HG02852 (cell line): ENCODE results near the gene PACS2.

ENCODE experiments used
- ATAC-seq: cut with Tn5 transposase; IDR thresholded peaks from one replicate; pipeline ENCODE4 v1.9.1; 2021; ENCODE audit warnings: mild to moderate bottlenecking, moderate library complexity; ENCODE audit not compliant: unreplicated experiment

The PACS2 gene

DNA sequence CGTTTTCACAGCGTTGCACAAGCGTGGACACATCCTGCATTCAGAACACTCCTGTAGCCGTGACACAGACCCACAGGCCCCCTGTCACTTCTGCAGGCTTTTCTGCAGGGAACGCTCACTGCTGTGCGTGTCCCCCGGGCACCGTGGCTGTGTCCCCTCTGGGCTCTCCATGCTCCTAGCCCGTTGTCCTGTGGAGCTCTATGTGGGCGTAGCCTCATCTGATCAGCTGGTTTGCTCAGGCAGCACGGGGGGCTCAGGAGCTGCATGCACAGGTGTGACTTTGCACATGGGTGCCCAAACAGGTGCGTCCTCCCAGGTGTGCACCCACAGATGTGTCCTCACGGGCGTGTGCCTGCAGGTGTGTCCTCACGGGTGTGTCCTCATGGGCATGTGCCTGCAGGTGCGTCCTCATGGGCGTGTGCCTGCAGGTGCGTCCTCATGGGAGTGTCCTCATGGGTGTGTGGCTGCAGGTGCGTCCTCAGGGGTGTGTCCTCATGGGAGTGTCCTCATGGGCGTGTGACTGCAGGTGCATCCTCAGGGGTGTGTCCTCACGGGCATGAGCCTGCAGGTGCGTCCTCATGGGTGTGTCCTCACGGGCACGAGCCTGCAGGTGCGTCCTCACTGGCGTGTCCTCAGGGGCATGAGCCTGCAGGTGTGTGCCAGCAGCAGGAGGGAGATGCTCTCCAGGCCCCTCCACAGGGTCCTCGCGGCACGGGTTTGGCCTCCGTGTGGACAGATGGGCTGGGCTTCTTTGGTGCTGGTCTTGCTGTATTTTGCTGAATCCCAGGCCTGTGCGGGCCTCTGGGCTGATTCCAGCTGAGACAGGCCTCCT, 122.6 kb downstream of the PACS2 start:
- ATAC-seq: no peak

DNA sequence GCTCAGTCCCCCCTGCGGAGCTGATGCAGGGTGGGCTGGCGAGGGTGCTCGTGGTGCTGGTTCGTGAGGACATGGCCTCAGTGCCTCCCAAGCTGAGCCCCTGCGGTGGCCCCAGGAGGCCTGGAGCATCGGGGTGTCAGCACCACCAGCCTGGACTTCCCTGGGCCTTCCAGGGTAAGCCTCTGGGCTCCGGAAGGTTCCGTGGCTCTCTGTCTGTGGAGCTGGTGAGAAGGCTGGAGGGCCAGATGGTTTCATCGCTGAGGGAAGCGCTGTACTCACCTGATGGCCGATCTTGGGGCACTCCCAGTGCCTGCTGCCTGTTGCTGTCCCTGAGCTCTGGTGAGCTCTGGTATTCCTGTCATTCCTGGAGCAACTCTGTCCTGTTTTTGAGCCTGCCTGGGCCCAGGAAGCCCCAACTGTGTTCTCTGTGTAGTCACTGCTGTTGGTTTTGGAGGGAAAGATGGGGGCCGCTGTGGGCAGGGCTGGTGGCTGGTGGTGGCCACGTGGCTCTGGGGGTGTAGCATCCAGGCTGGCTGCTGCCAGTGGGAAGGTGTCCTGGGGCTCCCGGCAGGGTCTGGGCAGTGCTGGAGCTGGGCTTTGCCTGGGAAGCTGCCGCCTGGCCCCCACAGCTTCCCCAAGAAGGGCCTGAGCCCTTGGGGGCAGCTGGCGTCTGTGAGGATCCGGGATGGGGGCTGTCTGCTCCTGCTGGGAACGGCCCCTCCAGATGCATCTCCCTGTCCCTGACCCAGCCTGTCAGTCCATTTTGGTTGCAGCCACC, 123.4 kb downstream of the PACS2 start:
- no peak for ATAC-seq

DNA sequence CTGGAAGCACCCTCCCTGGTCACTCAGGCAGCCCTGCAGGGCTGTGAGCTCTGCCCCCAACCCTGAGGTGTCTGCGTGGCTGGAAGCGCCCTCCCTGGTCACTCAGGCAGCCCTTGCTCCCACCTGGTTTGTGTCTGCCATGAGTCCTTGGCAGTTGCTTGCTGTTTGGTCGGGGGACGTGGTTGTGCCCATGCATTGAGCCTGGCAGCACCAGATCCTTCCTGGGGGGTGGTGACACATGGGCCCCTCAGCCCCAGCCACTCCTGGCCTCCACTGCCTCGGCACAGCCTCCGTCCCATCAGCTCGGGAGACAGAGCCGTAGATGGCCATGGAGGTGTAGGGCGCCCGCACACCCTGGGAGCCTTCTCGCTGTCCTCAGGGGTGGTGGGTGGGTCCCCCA, 124.6 kb downstream of the PACS2 start:
- no peak for ATAC-seq

DNA sequence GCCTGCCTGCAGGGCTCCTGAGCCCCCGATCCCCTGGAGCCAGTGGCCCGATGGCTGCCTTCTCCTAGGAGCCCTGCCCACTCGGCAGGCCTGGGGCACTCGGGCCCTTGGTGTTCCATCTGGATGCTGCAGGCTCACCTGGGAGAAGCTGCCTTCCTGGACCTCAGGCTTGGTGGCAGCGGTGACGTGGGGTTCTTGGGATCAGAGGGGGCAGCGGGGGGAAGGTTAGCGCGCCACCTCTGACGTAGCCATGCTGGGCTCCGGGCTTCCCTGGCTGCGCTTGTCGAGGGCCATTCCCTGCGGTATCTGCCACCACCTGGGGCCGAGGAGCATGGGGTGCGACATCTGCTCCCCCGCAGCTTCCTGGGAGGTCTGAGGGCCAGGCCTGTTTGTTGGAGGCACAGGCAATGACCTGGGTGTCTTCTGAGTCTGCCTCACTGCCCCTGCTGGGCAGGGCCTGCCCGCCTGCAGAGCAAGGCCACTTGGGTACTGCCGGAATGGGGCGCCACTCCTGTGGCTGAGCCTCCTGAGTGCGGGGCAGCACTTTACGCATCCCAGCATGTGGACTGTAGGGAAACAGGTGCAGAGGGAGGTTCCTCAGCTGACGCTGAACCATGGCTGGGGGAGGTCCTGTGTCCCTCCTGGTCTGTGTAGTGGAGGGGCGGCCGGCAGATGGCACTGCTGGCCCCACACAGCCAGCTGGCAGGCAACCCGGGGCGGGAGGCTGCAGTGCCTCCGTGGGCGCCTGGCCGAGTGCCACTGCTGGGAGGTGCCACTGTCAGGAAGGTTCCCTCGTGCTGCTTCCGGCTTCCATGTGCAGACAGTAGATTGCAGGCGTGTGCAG, 125.4 kb downstream of the PACS2 start:
- no peak for ATAC-seq

DNA sequence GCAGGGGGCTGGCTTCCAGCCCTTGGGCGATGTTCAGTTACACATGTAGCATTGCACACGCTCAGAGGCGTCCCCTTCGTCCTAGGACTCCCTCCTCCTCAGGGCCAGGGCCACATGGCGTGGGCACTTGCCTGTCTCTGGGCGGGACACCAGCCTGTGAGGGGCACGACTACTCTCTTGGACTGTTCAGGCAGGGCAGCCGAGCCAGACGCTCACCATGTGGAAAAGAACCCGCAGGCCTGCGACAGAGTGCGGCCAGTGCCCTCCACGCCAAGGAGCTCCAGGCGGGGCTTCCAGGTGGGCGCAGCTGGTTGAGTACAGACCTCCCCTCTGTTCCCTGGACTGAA, 126.0 kb downstream of the PACS2 start:
- ATAC-seq: no peak

DNA sequence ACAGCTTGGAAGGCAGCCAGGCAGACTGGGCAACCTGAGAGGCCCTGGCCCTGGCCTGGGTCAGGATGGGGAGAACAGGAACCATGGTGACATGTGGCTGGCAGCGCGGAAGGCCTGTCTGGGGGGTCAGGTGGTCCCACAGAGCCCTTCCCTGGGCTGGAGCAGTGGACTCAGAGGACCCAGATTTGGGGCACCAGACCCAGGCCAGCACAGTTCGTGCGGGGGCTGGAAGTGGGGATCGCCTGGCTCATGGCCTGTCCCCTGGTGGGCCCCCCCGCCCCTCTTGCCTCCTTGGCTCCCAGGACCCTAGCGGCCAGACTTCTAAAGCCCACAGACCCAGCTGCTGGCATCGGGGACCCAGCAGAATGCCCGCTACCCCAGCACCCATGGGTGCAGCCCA, 126.4 kb downstream of the PACS2 start:
- no peak for ATAC-seq

DNA sequence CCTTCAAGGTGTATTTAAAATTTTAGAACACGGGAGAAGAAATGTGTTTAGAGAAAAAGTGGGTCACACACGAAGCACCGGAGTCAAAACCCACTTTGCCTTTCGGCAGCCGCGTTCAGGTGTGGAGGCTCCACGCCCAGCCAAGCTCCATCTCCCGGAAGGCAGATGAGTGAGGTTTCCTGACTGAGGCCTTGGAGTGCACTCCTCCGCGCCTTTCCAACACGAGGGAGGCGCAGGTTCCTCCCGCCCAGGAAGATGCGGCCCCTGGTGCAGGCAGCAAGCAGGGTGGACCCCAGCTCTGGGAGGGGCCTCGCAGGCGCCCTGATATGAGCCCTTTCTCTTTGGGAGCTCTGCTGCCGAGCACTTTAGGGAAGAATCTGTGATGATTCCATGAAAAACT, 127.6 kb downstream of the PACS2 start:
- no peak for ATAC-seq

DNA sequence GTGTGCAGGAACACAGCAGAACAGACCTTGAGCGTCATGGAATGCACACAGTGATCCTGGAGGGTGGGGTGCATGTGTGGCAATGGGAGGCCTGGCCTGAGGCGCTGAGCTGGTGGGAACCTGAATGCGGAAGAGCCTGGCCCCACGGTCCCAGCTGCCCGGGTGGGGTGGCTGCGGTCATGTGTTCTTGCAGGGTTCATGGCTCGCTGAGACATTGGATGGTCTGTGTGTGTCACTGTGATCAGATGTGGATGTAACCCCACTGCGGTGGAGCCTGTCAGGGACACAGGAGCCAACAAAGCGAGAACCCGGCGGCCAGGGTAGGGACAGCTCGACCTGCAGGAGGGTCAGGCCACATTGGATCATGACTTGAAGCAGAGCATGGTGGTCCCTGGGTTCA, 128.3 kb downstream of the PACS2 start:
- no peak for ATAC-seq

DNA sequence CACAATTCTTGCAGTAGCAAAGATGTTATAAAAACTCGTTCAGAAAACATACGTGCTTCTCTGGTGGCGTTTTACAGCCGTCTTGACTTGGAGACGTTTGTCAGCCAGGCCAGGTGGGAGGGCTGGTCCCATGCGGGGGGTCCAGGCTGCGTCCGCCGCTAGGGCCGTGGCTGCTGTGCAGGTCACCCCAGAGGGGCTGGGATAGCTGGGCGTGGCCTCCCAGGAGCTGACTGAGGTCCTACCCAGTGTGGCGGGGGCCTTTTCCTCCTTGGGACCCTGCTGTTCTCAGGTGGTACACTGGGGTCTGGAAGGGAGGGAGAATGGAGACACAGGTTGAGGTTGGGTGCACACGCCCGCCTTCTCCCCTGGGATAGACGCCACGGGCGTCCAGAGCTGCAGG, 130.3 kb downstream of the PACS2 start:
- no peak for ATAC-seq

DNA sequence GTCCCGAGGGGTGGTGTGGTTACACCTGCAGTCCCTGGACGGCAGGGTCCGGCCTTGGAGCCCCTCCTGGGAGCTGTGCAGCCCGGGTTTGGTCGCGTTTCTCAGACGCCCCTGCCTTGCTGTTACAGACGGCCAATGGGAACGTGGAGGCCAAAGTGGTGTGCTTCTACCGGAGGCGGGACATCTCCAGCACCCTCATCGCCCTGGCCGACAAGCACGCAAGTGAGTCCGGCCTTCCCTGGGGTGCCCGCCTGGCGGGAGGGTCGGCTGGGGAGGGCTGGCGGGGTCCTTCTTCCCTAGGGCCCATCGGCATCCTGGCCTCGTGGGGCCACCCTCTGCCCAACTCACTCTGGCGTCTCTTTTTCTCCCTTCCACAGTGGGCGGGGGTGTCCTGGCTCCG, 130.7 kb downstream of the PACS2 start:
- ATAC-seq: no peak

DNA sequence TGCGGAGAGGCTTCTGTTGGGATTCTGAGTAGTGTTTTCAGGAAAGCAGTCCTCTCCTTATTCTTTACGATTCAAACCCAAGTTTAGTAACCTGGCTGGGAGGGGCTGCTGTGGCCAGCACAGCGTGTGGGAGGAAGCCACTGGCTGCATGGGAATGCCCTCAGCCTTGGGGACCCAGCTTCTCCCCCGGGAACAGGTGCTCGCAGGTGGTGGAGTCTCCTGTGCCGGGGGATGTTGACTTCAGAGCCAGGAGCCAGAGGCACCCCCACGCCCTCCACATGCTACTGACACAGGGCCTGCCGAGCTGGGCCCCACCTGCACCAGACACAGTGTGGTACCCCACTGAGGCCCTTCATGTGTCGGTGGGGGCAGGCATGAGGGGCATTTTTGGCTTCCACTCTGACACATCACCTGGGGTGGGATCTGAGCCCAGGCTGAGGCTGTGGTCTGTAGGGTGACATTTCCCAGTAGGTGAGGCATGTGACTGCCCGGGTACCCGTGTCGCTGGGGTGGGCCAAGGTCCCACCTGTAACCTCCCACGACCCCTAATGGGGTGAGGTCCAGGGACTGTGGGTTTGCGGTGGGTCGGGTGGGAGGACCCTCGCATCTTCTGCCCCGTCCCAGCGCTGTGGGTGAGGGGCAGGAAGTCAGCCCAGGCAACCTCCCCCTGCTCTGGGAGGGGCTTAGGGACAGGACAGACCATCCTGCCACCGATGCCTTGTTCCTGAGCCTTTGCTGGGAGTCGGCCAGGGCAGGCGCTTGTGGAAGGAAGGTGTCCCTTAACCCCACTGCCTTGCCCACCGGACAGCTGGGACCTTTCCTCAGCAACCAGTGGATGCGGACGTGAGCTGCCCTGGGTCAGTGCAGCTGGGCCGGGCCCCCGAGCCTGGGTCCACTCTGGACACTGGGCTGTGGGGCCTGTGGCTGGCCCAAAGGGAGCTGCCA, 131.6 kb downstream of the PACS2 start:
- no peak for ATAC-seq

DNA sequence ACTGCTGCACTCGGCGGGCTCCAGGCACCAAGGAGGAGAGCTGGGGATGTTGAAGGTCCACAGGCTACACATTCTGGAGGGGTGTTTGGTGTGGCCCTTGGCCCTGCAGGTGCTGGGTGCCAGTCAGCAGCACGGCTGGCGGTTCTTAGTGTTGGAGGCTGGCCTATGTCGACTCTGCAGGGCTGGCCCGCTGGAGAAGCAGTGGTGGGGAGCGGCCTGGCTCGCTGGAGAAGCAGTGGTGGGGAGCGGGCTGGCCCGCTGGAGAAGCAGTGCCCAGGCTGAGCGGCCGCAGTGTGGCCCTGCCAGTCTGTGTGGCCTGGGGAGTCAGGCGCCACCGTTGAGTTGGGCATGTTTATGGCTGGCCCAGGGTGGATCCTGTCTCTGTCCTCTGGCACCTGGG, 132.4 kb downstream of the PACS2 start:
- no peak for ATAC-seq
